ENCODE results near the gene GADD45B. TPM values are rescaled to one million over a fixed set of nuclear protein-coding genes. Genes with fewer than 3 reads are reported as not detected.

The GADD45B gene
- total and polyA plus RNA-seq, 8 donors, result 7.5 to 73.5 (median 14.4) TPM

DNA sequence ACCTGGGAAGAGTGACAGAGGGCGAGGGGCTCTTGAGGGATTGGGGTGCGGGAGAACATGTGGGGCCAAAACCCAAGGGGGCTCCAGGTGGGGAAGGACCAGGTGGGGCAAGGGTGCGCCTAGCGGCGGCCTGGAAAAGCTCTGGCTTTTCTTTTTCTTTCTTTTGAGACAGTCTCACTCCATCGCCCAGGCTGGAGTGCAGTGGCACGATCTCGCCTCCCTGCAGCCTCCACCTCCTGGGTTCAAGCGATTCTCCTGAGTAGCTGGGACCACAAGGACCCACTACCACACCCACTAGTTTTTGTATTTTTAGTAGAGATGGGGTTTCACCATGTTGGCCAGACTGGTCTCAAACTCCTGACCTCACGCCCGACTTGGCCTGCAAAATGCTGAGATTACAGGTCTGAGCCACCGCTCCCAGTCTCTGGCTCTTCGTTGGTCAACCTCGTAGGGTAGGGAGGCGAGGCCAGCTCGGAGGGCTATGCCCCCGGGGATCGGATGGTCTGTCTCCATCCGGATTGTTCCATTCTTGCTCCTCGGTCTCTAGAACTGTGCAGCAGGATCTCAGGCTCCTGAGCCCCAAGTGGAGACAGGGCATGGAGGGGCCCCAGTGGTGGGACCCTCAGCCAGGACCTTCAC, 3.7 kb downstream of the GADD45B start:
- peaks cover 0 to 14% of the 10 kb centered on the region in 2 donors for H3K9me3 ChIP-seq
- peak overlapping the region in 1 of 2 donors; percentile 90 for H3K27ac ChIP-seq
- TF ChIP-seq CTCF (IDR thresholded peaks at IDR 0.05), result peak in 1 of 2 donors; percentile 22
- H3K4me1 ChIP-seq, result peaks cover 9 to 19% of the 10 kb centered on the region in 2 donors
- no peaks in the 10 kb centered on the region for H3K27me3 ChIP-seq
- DNase-seq (no peak), ATAC-seq (no peak)
- peaks cover 0 to 16% of the 10 kb centered on the region in 2 donors for H3K36me3 ChIP-seq
- H3K4me3 ChIP-seq, result peak overlapping the region in 1 of 2 donors; percentile 92
- intact Hi-C loops (cut with DNase I), result loop anchor here in 1 of 2 donors (10.0 kb wide), 2 partner anchors 95 to 125 kb away; no protein-coding TSS in a partner anchor

- Histone ChIP-seq H3K4me1 (peaks cover 0 to 11% of the 10 kb centered on the region in 2 donors), H3K36me3 (peaks cover 0 to 16% of the 10 kb centered on the region in 2 donors), H3K27ac (no peak overlapping the region), H3K4me3 (no peak overlapping the region), H3K9me3 (peaks cover 0 to 14% of the 10 kb centered on the region in 2 donors), H3K27me3 (no peaks in the 10 kb centered on the region)
- TF ChIP-seq CTCF (IDR thresholded peaks at IDR 0.05), result no peak
- DNase-seq (no peak), ATAC-seq (no peak)
- intact Hi-C loops (cut with DNase I), result no loop called here
Observed at GRCh38 chr19:2481466-2481865, 5.5 kb downstream of the GADD45B start.

DNA sequence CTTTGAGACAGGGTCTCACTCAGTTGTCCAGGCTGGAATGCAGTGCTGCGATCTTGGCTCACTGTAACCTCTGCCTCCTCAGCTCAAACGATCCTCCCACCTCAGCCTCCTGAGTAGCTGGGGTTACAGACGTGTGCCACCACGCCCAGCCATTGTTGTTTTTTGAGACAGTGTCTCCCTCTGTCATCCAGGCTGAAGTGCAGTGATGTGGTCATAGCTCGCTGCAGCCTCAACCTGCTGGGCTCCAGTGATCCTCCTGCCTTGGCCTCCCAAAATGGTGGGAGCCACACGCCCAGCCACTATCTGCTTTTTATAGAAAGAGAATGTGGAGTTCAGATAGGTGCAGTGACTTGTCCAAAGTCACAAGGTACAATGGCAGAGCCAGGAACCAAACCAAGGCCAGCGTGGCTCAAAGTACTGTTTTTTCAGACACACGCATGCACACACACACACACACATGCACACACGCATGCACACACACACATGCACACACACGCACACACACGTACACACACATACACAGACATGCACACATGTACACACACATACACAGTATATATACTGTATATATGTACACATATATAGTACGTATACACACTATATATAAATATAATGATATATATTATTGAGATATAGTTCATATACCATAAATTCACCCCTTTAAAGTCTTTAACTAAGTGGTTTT, 6.6 kb downstream of the GADD45B start:
- TF ChIP-seq CTCF (IDR thresholded peaks at IDR 0.05), result no peak
- DNase-seq (no peak), ATAC-seq (no peak)
- Histone ChIP-seq H3K4me3 (no peak overlapping the region), H3K27me3 (peaks cover 0 to 5% of the 10 kb centered on the region in 2 donors), H3K9me3 (peaks cover 0 to 14% of the 10 kb centered on the region in 2 donors), H3K27ac (no peak overlapping the region), H3K4me1 (peaks cover 0 to 11% of the 10 kb centered on the region in 2 donors), H3K36me3 (peaks cover 0 to 8% of the 10 kb centered on the region in 2 donors)
- intact Hi-C loops (cut with DNase I), result no loop called here

- H3K27ac ChIP-seq, result no peak overlapping the region
- no peak for DNase-seq
- H3K4me1 ChIP-seq, result peaks cover 2 to 17% of the 10 kb centered on the region in 2 donors
- TF ChIP-seq CTCF (IDR thresholded peaks at IDR 0.05), result no peak
- peaks cover 0 to 14% of the 10 kb centered on the region in 2 donors for H3K9me3 ChIP-seq
- H3K36me3 ChIP-seq, result peaks cover 0 to 2% of the 10 kb centered on the region in 2 donors
- no peak overlapping the region for H3K4me3 ChIP-seq
- intact Hi-C loops (cut with DNase I), result no loop called here
- no peak for ATAC-seq
- H3K27me3 ChIP-seq, result peaks cover 0 to 11% of the 10 kb centered on the region in 2 donors
Observed at GRCh38 chr19:2483084-2483483, 7.2 kb downstream of the GADD45B start.

DNA sequence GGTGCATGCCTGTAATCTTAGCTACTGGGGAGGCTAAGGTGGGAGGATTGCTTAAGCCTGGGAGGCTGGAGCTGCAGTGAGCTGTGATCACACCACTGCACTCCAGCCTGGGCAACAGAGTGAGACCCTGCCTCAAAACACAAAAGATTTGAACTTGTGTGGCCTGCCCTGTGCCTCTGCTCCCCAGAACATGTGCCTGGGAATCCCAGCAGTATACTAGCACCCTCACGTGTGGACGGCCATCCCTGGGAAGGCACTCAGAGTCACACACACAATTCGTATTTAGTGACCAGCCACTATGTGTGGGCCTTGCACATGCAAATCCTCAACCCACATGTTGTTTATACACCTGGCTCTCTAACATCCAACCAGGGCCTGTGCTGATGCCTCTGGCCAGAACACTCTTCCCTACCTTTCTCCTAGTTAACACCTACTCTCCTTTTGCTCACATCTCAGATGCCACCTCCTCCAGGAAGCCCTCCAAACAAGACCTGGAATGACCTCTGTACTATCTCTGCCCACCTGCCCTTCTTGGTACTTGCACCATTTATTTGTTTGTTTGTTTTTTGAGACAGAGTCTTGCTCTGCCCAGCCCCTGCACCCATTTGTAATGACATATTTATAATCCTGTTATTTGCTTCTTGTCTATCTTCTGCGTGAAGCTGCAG, 7.7 kb downstream of the GADD45B start:
- no peak for DNase-seq
- Histone ChIP-seq H3K27ac (no peak overlapping the region), H3K4me1 (peaks cover 8 to 22% of the 10 kb centered on the region in 2 donors), H3K27me3 (peaks cover 0 to 16% of the 10 kb centered on the region in 2 donors), H3K4me3 (no peak overlapping the region), H3K36me3 (no peaks in the 10 kb centered on the region), H3K9me3 (peaks cover 0 to 14% of the 10 kb centered on the region in 2 donors)
- no peak for TF ChIP-seq CTCF (IDR thresholded peaks at IDR 0.05)
- intact Hi-C loops (cut with DNase I), result no loop called here
- no peak for ATAC-seq

Measured in left lung (tissue), 10 donors.